Neural crest cell (in vitro differentiated cells): Measurements from ENCODE around the gene PPP2R2B. TPM values are rescaled to one million over a fixed set of nuclear protein-coding genes. Genes with fewer than 3 reads are reported as not detected.

ENCODE experiments used
- DNase-seq: peaks from one replicate; pipeline ENCODE4 v3.0.0; 2021; ENCODE audit warnings: low read depth, mixed read lengths, low spot score
- H3K27ac Mint-ChIP-seq: one replicate; pipeline ENCODE4 v1.8.0; 2021; ENCODE audit warnings: mild to moderate bottlenecking, mixed read lengths; ENCODE audit not compliant: unreplicated experiment
- H3K27me3 Mint-ChIP-seq: 2 replicates; pipeline ENCODE4 v1.8.0; 2021; ENCODE audit warnings: low read depth, mild to moderate bottlenecking, mixed read lengths
- H3K36me3 Mint-ChIP-seq: 2 replicates; pipeline ENCODE4 v1.8.0; 2021; ENCODE audit warnings: low read depth, mild to moderate bottlenecking, mixed read lengths
- H3K4me1 Mint-ChIP-seq: 2 replicates; pipeline ENCODE4 v1.8.0; 2021; ENCODE audit warnings: mixed read lengths
- H3K4me3 Mint-ChIP-seq: one replicate; pipeline ENCODE4 v1.8.0; 2021; ENCODE audit warnings: mild to moderate bottlenecking, mixed read lengths
- H3K9me3 Mint-ChIP-seq: 2 replicates; pipeline ENCODE4 v1.8.0; 2021; ENCODE audit warnings: mixed read lengths
- CTCF ChIP-seq: fragments of 200-600 bp; sonication (generic); conservative IDR thresholded peaks from 2 replicates; pipeline ENCODE4 v1.5.0; 2021; ENCODE audit warnings: antibody characterized with exemption, mild to moderate bottlenecking
- total RNA-seq: library from RNA; stranded (reverse); gene quantifications from 2 replicates; pipeline ENCODE4 v1.2.1, GENCODE V29; 2021

Gene PPP2R2B
- total RNA-seq, 1 donor from 2014 or later = 4.9 TPM

GRCh38 chr5:146904890-146905289 is 26.3 kb upstream of the PPP2R2B start:
- H3K4me1 Mint-ChIP-seq = peaks cover 12% of the 10 kb centered on the region
- H3K36me3 Mint-ChIP-seq = no peaks in the 10 kb centered on the region
- H3K9me3 Mint-ChIP-seq = no peaks in the 10 kb centered on the region
- H3K27ac Mint-ChIP-seq = no peak overlapping the region
- no peaks in the 10 kb centered on the region for H3K27me3 Mint-ChIP-seq
- H3K4me3 Mint-ChIP-seq = no peak overlapping the region
- DNase-seq = no peak
- TF ChIP-seq CTCF = no peak

GRCh38 chr5:146903789-146904188 is 25.2 kb upstream of the PPP2R2B start:
- no peaks in the 10 kb centered on the region for H3K9me3 Mint-ChIP-seq
- no peak for DNase-seq
- no peak for TF ChIP-seq CTCF
- H3K27ac Mint-ChIP-seq = no peak overlapping the region
- no peaks in the 10 kb centered on the region for H3K27me3 Mint-ChIP-seq
- H3K4me1 Mint-ChIP-seq = peaks cover 1% of the 10 kb centered on the region
- no peaks in the 10 kb centered on the region for H3K36me3 Mint-ChIP-seq
- no peak overlapping the region for H3K4me3 Mint-ChIP-seq

GRCh38 chr5:146902471-146902870 is 23.9 kb upstream of the PPP2R2B start:
- no peak overlapping the region for H3K27ac Mint-ChIP-seq
- no peak for DNase-seq
- TF ChIP-seq CTCF = no peak
- no peaks in the 10 kb centered on the region for H3K4me1 Mint-ChIP-seq
- no peak overlapping the region for H3K4me3 Mint-ChIP-seq
- peaks cover under 1% of the 10 kb centered on the region for H3K9me3 Mint-ChIP-seq
- no peaks in the 10 kb centered on the region for H3K27me3 Mint-ChIP-seq
- H3K36me3 Mint-ChIP-seq = peaks cover under 1% of the 10 kb centered on the region

GRCh38 chr5:146897061-146897460 is 18.5 kb upstream of the PPP2R2B start:
- Mint-ChIP-seq H3K4me1 (peaks cover 19% of the 10 kb centered on the region), H3K27ac (no peak overlapping the region), H3K4me3 (no peak overlapping the region), H3K9me3 (peaks cover 3% of the 10 kb centered on the region), H3K36me3 (peaks cover 6% of the 10 kb centered on the region), H3K27me3 (no peaks in the 10 kb centered on the region)
- no peak for DNase-seq
- TF ChIP-seq CTCF = no peak

- Mint-ChIP-seq H3K27ac (no peak overlapping the region), H3K9me3 (peaks cover 3% of the 10 kb centered on the region), H3K36me3 (peaks cover 6% of the 10 kb centered on the region), H3K27me3 (no peaks in the 10 kb centered on the region), H3K4me1 (peaks cover 35% of the 10 kb centered on the region), H3K4me3 (no peak overlapping the region)
- no peak for TF ChIP-seq CTCF
- no peak for DNase-seq
These were observed 16.4 kb upstream of the PPP2R2B start for GRCh38 chr5:146894753-146895521.
